Naive thymus-derived CD4-positive, alpha-beta T cell (primary cell): ENCODE results near the gene DOCK4. TPM values are rescaled to one million over a fixed set of nuclear protein-coding genes. Genes with fewer than 3 reads are reported as not detected.

Source experiments
- ATAC-seq: fragments of 150-1000 bp; cut with Tn5 transposase; 2 replicates; pipeline ENCODE4 v1.10.0; 2021; ENCODE audit warnings: mild to moderate bottlenecking, moderate library complexity
- CTCF ChIA-PET: fragments of 350-600 bp; sonication (Branson Sonifier 250); formaldehyde crosslinking; loops from one replicate; lab custom pipeline; 2021; ENCODE audit warnings: antibody characterized with exemption; lab: Charles Lee
- POLR2A ChIA-PET: fragments of 350-600 bp; sonication (Branson Sonifier 250); formaldehyde crosslinking; loops from one replicate; lab custom pipeline; 2021; ENCODE audit warnings: antibody characterized with exemption, inconsistent platforms; lab: Charles Lee
- DNase-seq, 9 donors: peaks; one replicate each; pipeline versions ENCODE4 v3.0.0 to v3.0.0-alpha.2; 2020 to 2022; ENCODE audit warnings: mixed read lengths in 1 of 9
- H3K27ac ChIP-seq: one replicate; pipeline ENCODE4 v1.7.0; 2013; ENCODE audit warnings: mild to moderate bottlenecking, low read depth, low read length, moderate library complexity
- H3K27me3 ChIP-seq, 2 donors: one replicate each; pipeline ENCODE4 v1.7.0; 2013; ENCODE audit warnings: low read length in 2 of 2, mild to moderate bottlenecking in 2 of 2, moderate library complexity in 2 of 2; ENCODE audit not compliant: control insufficient read depth in 2 of 2, insufficient read depth in 2 of 2
- H3K36me3 ChIP-seq, 3 experiments: 1 replicate in 2 of 3; 2 replicates in 1 of 3; pipeline ENCODE4 v1.7.0; 2013; ENCODE audit warnings: low read length in 3 of 3, mild to moderate bottlenecking in 3 of 3, moderate library complexity in 1 of 3; ENCODE audit not compliant: insufficient read depth in 3 of 3, control insufficient read depth in 2 of 3
- H3K4me1 ChIP-seq, 2 donors: one replicate each; pipeline ENCODE4 v1.7.0; 2013; ENCODE audit warnings: low read length in 2 of 2, mild to moderate bottlenecking in 2 of 2, moderate library complexity in 1 of 2; ENCODE audit not compliant: control insufficient read depth in 2 of 2, insufficient read depth in 2 of 2
- H3K4me3 ChIP-seq: 2 replicates; pipeline ENCODE4 v1.7.0; 2013; ENCODE audit warnings: mild to moderate bottlenecking, low read length
- H3K9me3 ChIP-seq, 3 experiments: 1 replicate in 2 of 3; 2 replicates in 1 of 3; pipeline ENCODE4 v1.7.0; 2013; ENCODE audit warnings: low read length in 3 of 3; ENCODE audit not compliant: control insufficient read depth in 2 of 3
- H3K27ac Mint-ChIP-seq, 9 donors: one replicate each; pipeline ENCODE4 v1.8.0; 2020 to 2022; ENCODE audit warnings: mixed read lengths in 9 of 9, mild to moderate bottlenecking in 8 of 9, moderate library complexity in 5 of 9, inconsistent platforms in 2 of 9
- H3K27me3 Mint-ChIP-seq, 5 donors: one replicate each; pipeline ENCODE4 v1.8.0; 2021 to 2022; ENCODE audit warnings: mixed read lengths in 5 of 5, mild to moderate bottlenecking in 1 of 5
- H3K36me3 Mint-ChIP-seq, 5 donors: one replicate each; pipeline ENCODE4 v1.8.0; 2020 to 2022; ENCODE audit warnings: mixed read lengths in 5 of 5, mild to moderate bottlenecking in 3 of 5, inconsistent platforms in 1 of 5
- H3K4me1 Mint-ChIP-seq, 7 donors: one replicate each; pipeline ENCODE4 v1.8.0; 2020 to 2022; ENCODE audit warnings: mixed read lengths in 7 of 7, mild to moderate bottlenecking in 3 of 7, inconsistent platforms in 1 of 7
- H3K4me3 Mint-ChIP-seq, 10 donors: one replicate each; pipeline ENCODE4 v1.8.0; 2020 to 2022; ENCODE audit warnings: mild to moderate bottlenecking in 10 of 10, mixed read lengths in 10 of 10, moderate library complexity in 6 of 10, inconsistent platforms in 2 of 10
- H3K9me3 Mint-ChIP-seq, 11 donors: one replicate each; pipeline ENCODE4 v1.8.0; 2020 to 2022; ENCODE audit warnings: mixed read lengths in 11 of 11, mild to moderate bottlenecking in 4 of 11, inconsistent platforms in 1 of 11, moderate library complexity in 1 of 11
- intact Hi-C, 2 donors: fragments of 100-400 bp; cut with micrococcal nuclease; formaldehyde crosslinking; loops; one replicate each; pipeline ENCODE4 v1.15.1; 2023
- polyA plus RNA-seq, 2 donors: library from polyadenylated mRNA; unstranded; fragments of 300-500 nt; fragmentation: Illumina TruSeq; gene quantifications; one replicate each; pipeline ENCODE4 v1.2.3, GENCODE V29; 2021
- total RNA-seq, 6 experiments: library from RNA in 5 of 6; stranded (reverse) in 5 of 6; gene quantifications; 1 replicate in 5 of 6; 2 replicates in 1 of 6; pipeline ENCODE4 v1.2.3 and lab custom pipeline; 2021 to 2026

The DOCK4 gene
- total and polyA plus RNA-seq, 7 experiments from 2014 or later, result 0.16 to 3.1 (median 2.2) TPM; not detected in 1

- DNase-seq (no peak), ATAC-seq (no peak)
- Histone ChIP-seq H3K4me3 (no peak overlapping the region), H3K27me3 (no peaks in the 10 kb centered on the region), H3K9me3 (no peaks in the 10 kb centered on the region), H3K4me1 (no peaks in the 10 kb centered on the region), H3K36me3 (no peaks in the 10 kb centered on the region), H3K27ac (no peak overlapping the region)
- ChIA-PET POLR2A (interaction anchor here (0.7 kb wide), 1 partner anchor 410 kb away, joined by 3 read pairs; no protein-coding TSS in a partner anchor), CTCF (interaction anchor here (1.0 to 1.6 kb wide), 2 partner anchors 10 to 753 kb away, joined by 4 to 5 read pairs; no protein-coding TSS in a partner anchor)
- Mint-ChIP-seq H3K9me3 (no peaks in the 10 kb centered on the region), H3K27me3 (peaks cover 0 to 11% (median 4%) of the 10 kb centered on the region in 5 donors), H3K4me1 (no peaks in the 10 kb centered on the region), H3K4me3 (no peak overlapping the region), H3K36me3 (no peaks in the 10 kb centered on the region), H3K27ac (peak overlapping the region in 1 of 9 donors; percentile 46)
- intact Hi-C loops, result loop anchor here in 1 of 2 donors (5.0 kb wide), 1 partner anchor 114 kb away; no protein-coding TSS in a partner anchor
These were observed 462.9 kb downstream of the DOCK4 start for GRCh38 chr7:111743244-111743847.

- intact Hi-C loops, result loop anchor here (1.0 to 5.0 kb wide), 7 partner anchors 115 to 1968 kb away; no protein-coding TSS in a partner anchor
- H3K27me3 ChIP-seq, result no peaks in the 10 kb centered on the region
- H3K4me3 ChIP-seq, result no peak overlapping the region
- no peaks in the 10 kb centered on the region for H3K9me3 Mint-ChIP-seq
- peaks cover 0 to 11% (median 2%) of the 10 kb centered on the region in 5 donors for H3K27me3 Mint-ChIP-seq
- no peaks in the 10 kb centered on the region for H3K4me1 Mint-ChIP-seq
- H3K9me3 ChIP-seq, result no peaks in the 10 kb centered on the region
- no peaks in the 10 kb centered on the region for H3K36me3 Mint-ChIP-seq
- ChIA-PET POLR2A (interaction anchor here (0.6 kb wide), 1 partner anchor 307 kb away, joined by 3 read pairs; no protein-coding TSS in a partner anchor), CTCF (interaction anchor here (0.6 to 1.4 kb wide), 5 partner anchors 11 to 1986 kb away, joined by 3 to 5 read pairs (median 3); no protein-coding TSS in a partner anchor)
- no peak overlapping the region for H3K27ac Mint-ChIP-seq
- H3K36me3 ChIP-seq, result no peaks in the 10 kb centered on the region
- H3K27ac ChIP-seq, result no peak overlapping the region
- no peak overlapping the region for H3K4me3 Mint-ChIP-seq
- H3K4me1 ChIP-seq, result no peaks in the 10 kb centered on the region
- DNase-seq (peak in 7 of 9 donors; percentile 20 to 56 (median 47)), ATAC-seq (peak; percentile 84)
These were observed 464.4 kb downstream of the DOCK4 start for GRCh38 chr7:111741811-111742240.

- Mint-ChIP-seq H3K36me3 (no peaks in the 10 kb centered on the region), H3K4me3 (no peak overlapping the region), H3K27ac (no peak overlapping the region), H3K27me3 (peaks cover 2 to 17% (median 7%) of the 10 kb centered on the region in 5 donors), H3K4me1 (no peaks in the 10 kb centered on the region), H3K9me3 (no peaks in the 10 kb centered on the region)
- intact Hi-C loops, result loop anchor here (1.0 to 5.0 kb wide), 7 partner anchors 116 to 1969 kb away; no protein-coding TSS in a partner anchor
- Histone ChIP-seq H3K4me3 (no peak overlapping the region), H3K36me3 (no peaks in the 10 kb centered on the region), H3K27ac (no peak overlapping the region), H3K4me1 (no peaks in the 10 kb centered on the region), H3K9me3 (no peaks in the 10 kb centered on the region), H3K27me3 (no peaks in the 10 kb centered on the region)
- ATAC-seq (no peak), DNase-seq (no peak)
- POLR2A ChIA-PET, result no interaction called here
- CTCF ChIA-PET, result interaction anchor here (0.6 to 1.4 kb wide), 4 partner anchors 10 to 1987 kb away, joined by 3 to 5 read pairs (median 4); no protein-coding TSS in a partner anchor
These were observed 465.3 kb downstream of the DOCK4 start for GRCh38 chr7:111740942-111741341.

- no peak overlapping the region for H3K4me3 Mint-ChIP-seq
These were observed 469.7 kb downstream of the DOCK4 start for GRCh38 chr7:111736552-111736874.

GRCh38 chr7:111735661-111736551 is 470.3 kb downstream of the DOCK4 start:
- Mint-ChIP-seq H3K4me1 (no peaks in the 10 kb centered on the region), H3K9me3 (no peaks in the 10 kb centered on the region), H3K27me3 (peaks cover 2 to 23% (median 10%) of the 10 kb centered on the region in 5 donors), H3K36me3 (no peaks in the 10 kb centered on the region), H3K4me3 (no peak overlapping the region), H3K27ac (no peak overlapping the region)
- CTCF ChIA-PET, result interaction anchor here (0.6 to 1.3 kb wide), 4 partner anchors 9 to 1892 kb away, joined by 3 to 5 read pairs (median 4); no protein-coding TSS in a partner anchor
- DNase-seq, result peak in 8 of 9 donors; percentile 24 to 66 (median 46)
- no peaks in the 10 kb centered on the region for H3K9me3 ChIP-seq
- no peaks in the 10 kb centered on the region for H3K4me1 ChIP-seq
- POLR2A ChIA-PET, result interaction anchor here (0.6 kb wide), 1 partner anchor 639 kb away, joined by 3 read pairs; no protein-coding TSS in a partner anchor
- intact Hi-C loops, result loop anchor here (1.0 to 10.0 kb wide), 8 partner anchors 250 to 1892 kb away; partner anchors contain the start of gene LRRN3 (in 1 of the 2)
- no peak overlapping the region for H3K27ac ChIP-seq
- no peaks in the 10 kb centered on the region for H3K36me3 ChIP-seq
- no peaks in the 10 kb centered on the region for H3K27me3 ChIP-seq
- no peak overlapping the region for H3K4me3 ChIP-seq
- peak; percentile 67 for ATAC-seq

More at GRCh38 chr7:111736552-111736874, 469.7 kb downstream of the DOCK4 start:
- Mint-ChIP-seq H3K36me3 (no peaks in the 10 kb centered on the region), H3K4me1 (no peaks in the 10 kb centered on the region), H3K9me3 (no peaks in the 10 kb centered on the region), H3K27me3 (peaks cover 2 to 23% (median 10%) of the 10 kb centered on the region in 5 donors), H3K27ac (no peak overlapping the region)
- DNase-seq (no peak), ATAC-seq (no peak)
- no peaks in the 10 kb centered on the region for H3K4me1 ChIP-seq
- no peaks in the 10 kb centered on the region for H3K9me3 ChIP-seq
- intact Hi-C loops, result loop anchor here in 1 of 2 donors (10.0 kb wide), 3 partner anchors 252 to 1642 kb away; partner anchors contain the start of gene LRRN3
- H3K27ac ChIP-seq, result no peak overlapping the region
- no peak overlapping the region for H3K4me3 ChIP-seq
- ChIA-PET POLR2A (interaction anchor here (0.6 kb wide), 1 partner anchor 639 kb away, joined by 3 read pairs; no protein-coding TSS in a partner anchor), CTCF (interaction anchor here (0.6 to 1.3 kb wide), 4 partner anchors 10 to 1893 kb away, joined by 3 to 5 read pairs (median 4); no protein-coding TSS in a partner anchor)
- H3K36me3 ChIP-seq, result no peaks in the 10 kb centered on the region
- H3K27me3 ChIP-seq, result no peaks in the 10 kb centered on the region
